CD14-positive monocyte (primary cell): ENCODE results near the gene ZSCAN26. TPM values are rescaled to one million over a fixed set of nuclear protein-coding genes. Genes with fewer than 3 reads are reported as not detected.

Source experiments
- DNase-seq, 3 donors: peaks; one replicate each; pipeline ENCODE4 v3.0.0-alpha.2; 2011 to 2022
- H2AFZ ChIP-seq: 2 replicates; pipeline ENCODE4 v1.6.0; 2012; ENCODE audit warnings: mild to moderate bottlenecking, low read depth, low read length, inconsistent platforms; ENCODE audit not compliant: insufficient read depth, poor library complexity, severe bottlenecking
- H3K27ac ChIP-seq, 2 donors: 1 replicate in 1 of 2; 2 replicates in 1 of 2; pipeline ENCODE4 v1.5.1; 2012 to 2013; ENCODE audit warnings: low read length in 2 of 2, control low read depth in 1 of 2, inconsistent platforms in 1 of 2, low read depth in 1 of 2, mild to moderate bottlenecking in 1 of 2
- H3K27me3 ChIP-seq, 2 donors: one replicate each; pipeline versions ENCODE4 v1.6.0 to v1.6.1; 2011 to 2013; ENCODE audit warnings: low read length in 2 of 2; ENCODE audit not compliant: control insufficient read depth in 2 of 2, insufficient read depth in 2 of 2
- H3K36me3 ChIP-seq, 2 donors: replicated peaks in 1 of 2; 1 replicate in 1 of 2; 2 replicates in 1 of 2; pipeline versions ENCODE4 v1.5.1 to v1.6.1; 2012 to 2013; ENCODE audit warnings: low read length in 2 of 2, control low read depth in 1 of 2, inconsistent platforms in 1 of 2, mild to moderate bottlenecking in 1 of 2; ENCODE audit not compliant: insufficient read depth in 2 of 2, control insufficient read depth in 1 of 2
- H3K4me1 ChIP-seq, 2 donors: 1 replicate in 1 of 2; 2 replicates in 1 of 2; pipeline versions ENCODE4 v1.5.1 to v1.6.1; 2012 to 2013; ENCODE audit warnings: low read length in 2 of 2, control low read depth in 1 of 2, inconsistent platforms in 1 of 2, mild to moderate bottlenecking in 1 of 2, moderate library complexity in 1 of 2; ENCODE audit not compliant: insufficient read depth in 2 of 2, control insufficient read depth in 1 of 2
- H3K4me2 ChIP-seq: replicated peaks from 2 replicates; pipeline ENCODE3; 2012; ENCODE audit warnings: low read length, moderate library complexity, mild to moderate bottlenecking; ENCODE audit not compliant: poor library complexity, severe bottlenecking; ENCODE audit errors: extremely low read depth
- H3K4me3 ChIP-seq, 3 experiments: fragments of 200-600 bp in 1 of 3; sonication (generic) in 1 of 3; replicated peaks in 1 of 3; 1 replicate in 2 of 3; 2 replicates in 1 of 3; pipeline ENCODE4 v1.5.1; 2011 to 2013; ENCODE audit warnings: low read length in 3 of 3, mild to moderate bottlenecking in 3 of 3, control low read depth in 2 of 3, low read depth in 2 of 3, inconsistent platforms in 1 of 3, moderate library complexity in 1 of 3
- H3K79me2 ChIP-seq: 2 replicates; pipeline ENCODE4 v1.6.0; 2012; ENCODE audit warnings: mild to moderate bottlenecking, control low read depth, inconsistent platforms, low read length, moderate library complexity; ENCODE audit not compliant: insufficient read depth
- H3K9ac ChIP-seq: 2 replicates; pipeline ENCODE4 v1.6.0; 2017; ENCODE audit warnings: low read length, mild to moderate bottlenecking; ENCODE audit not compliant: insufficient read depth, poor library complexity, severe bottlenecking
- H3K9me3 ChIP-seq, 2 donors: replicated peaks in 1 of 2; 1 replicate in 1 of 2; 2 replicates in 1 of 2; pipeline versions ENCODE4 v1.5.1 to v1.6.1; 2012 to 2013; ENCODE audit warnings: low read length in 2 of 2, control low read depth in 1 of 2; ENCODE audit not compliant: control insufficient read depth in 1 of 2, insufficient read depth in 1 of 2
- H4K20me1 ChIP-seq: 2 replicates; pipeline ENCODE4 v1.6.0; 2012; ENCODE audit warnings: mild to moderate bottlenecking, low read length, control low read depth, moderate library complexity; ENCODE audit not compliant: insufficient read depth
- H3K27ac Mint-ChIP-seq, 7 donors: one replicate each; pipeline ENCODE4 v1.8.0; 2020; ENCODE audit warnings: mild to moderate bottlenecking in 7 of 7, mixed read lengths in 7 of 7, moderate library complexity in 6 of 7, inconsistent platforms in 2 of 7
- H3K27me3 Mint-ChIP-seq, 3 donors: one replicate each; pipeline ENCODE4 v1.8.0; 2021 to 2022; ENCODE audit warnings: low read depth in 3 of 3, mild to moderate bottlenecking in 3 of 3, mixed read lengths in 3 of 3, moderate library complexity in 3 of 3, inconsistent platforms in 1 of 3
- H3K36me3 Mint-ChIP-seq, 2 donors: one replicate each; pipeline ENCODE4 v1.8.0; 2020; ENCODE audit warnings: mixed read lengths in 2 of 2, inconsistent platforms in 1 of 2, mild to moderate bottlenecking in 1 of 2
- H3K4me1 Mint-ChIP-seq: one replicate; pipeline ENCODE4 v1.8.0; 2020; ENCODE audit warnings: mild to moderate bottlenecking, mixed read lengths
- H3K4me3 Mint-ChIP-seq, 2 donors: one replicate each; pipeline ENCODE4 v1.8.0; 2020; ENCODE audit warnings: mild to moderate bottlenecking in 2 of 2, mixed read lengths in 2 of 2, moderate library complexity in 1 of 2
- H3K9me3 Mint-ChIP-seq, 7 donors: one replicate each; pipeline ENCODE4 v1.8.0; 2020 to 2022; ENCODE audit warnings: mixed read lengths in 7 of 7, mild to moderate bottlenecking in 6 of 7, moderate library complexity in 6 of 7, inconsistent platforms in 2 of 7
- WGBS: methylation state at CpG from one replicate; pipeline ENCODE4 v1.1.5; 2013; ENCODE audit warnings: missing lambda C conversion rate; ENCODE audit not compliant: insufficient coverage; 5-methylcytosine and 5-hydroxymethylcytosine counted together
- intact Hi-C, 2 donors: fragments of 100-400 bp; cut with micrococcal nuclease; formaldehyde crosslinking; loops; one replicate each; pipeline versions ENCODE4 v1.15.0 to v1.15.1; 2023
- polyA plus RNA-seq, 3 donors: library from polyadenylated mRNA; depleted of rRNA in 1 of 3; unstranded in 2 of 3; stranded (reverse) in 1 of 3; fragments of 300-500 nt in 2 of 3; fragments of >200 nt in 1 of 3; fragmentation: Illumina TruSeq in 2 of 3; gene quantifications; 1 replicate in 2 of 3; 2 replicates in 1 of 3; pipeline ENCODE4 v1.2.3, GENCODE V29; 2012 to 2021
- small RNA-seq: library from RNA; depleted of rRNA; stranded (forward); fragments of <200 nt; gene quantifications from one replicate; pipeline ENCODE3, GENCODE V24; 2012; ENCODE audit warnings: low read depth; ENCODE audit not compliant: insufficient read length
- TF ChIP-seq, protein P1 (sequence below): fragments of 200-600 bp; IDR thresholded peaks from one replicate; pipeline ENCODE4 v1.8.0; 2022; ENCODE audit warnings: antibody characterized with exemption, mild to moderate bottlenecking

ZSCAN26 gene
- polyA plus RNA-seq, 3 donors: 3.4 to 8.3 (median 3.5) TPM

- 100% methylated on average over 3 of the region's 7 CpGs for WGBS
- peak overlapping the region in 1 of 3 experiments; percentile 8 for H3K4me3 ChIP-seq
- Mint-ChIP-seq H3K4me1 (no peaks in the 10 kb centered on the region), H3K36me3 (peaks cover 10 to 11% of the 10 kb centered on the region in 2 donors), H3K4me3 (no peak overlapping the region), H3K27me3 (no peaks in the 10 kb centered on the region), H3K27ac (no peak overlapping the region), H3K9me3 (peaks cover 22 to 41% (median 35%) of the 10 kb centered on the region in 7 donors)
- no peaks in the 10 kb centered on the region for H3K4me1 ChIP-seq
- no peak overlapping the region for H3K4me2 ChIP-seq
- H3K9me3 ChIP-seq: peaks cover 26 to 29% of the 10 kb centered on the region in 2 donors
- H3K27ac ChIP-seq: no peak overlapping the region
- intact Hi-C loops: no loop called here
- H3K9ac ChIP-seq: no peak overlapping the region
- peaks cover 0 to 14% of the 10 kb centered on the region in 2 donors for H3K36me3 ChIP-seq
- H3K79me2 ChIP-seq: no peaks in the 10 kb centered on the region
- H2AFZ ChIP-seq: no peak overlapping the region
- TF ChIP-seq, protein P1, sequence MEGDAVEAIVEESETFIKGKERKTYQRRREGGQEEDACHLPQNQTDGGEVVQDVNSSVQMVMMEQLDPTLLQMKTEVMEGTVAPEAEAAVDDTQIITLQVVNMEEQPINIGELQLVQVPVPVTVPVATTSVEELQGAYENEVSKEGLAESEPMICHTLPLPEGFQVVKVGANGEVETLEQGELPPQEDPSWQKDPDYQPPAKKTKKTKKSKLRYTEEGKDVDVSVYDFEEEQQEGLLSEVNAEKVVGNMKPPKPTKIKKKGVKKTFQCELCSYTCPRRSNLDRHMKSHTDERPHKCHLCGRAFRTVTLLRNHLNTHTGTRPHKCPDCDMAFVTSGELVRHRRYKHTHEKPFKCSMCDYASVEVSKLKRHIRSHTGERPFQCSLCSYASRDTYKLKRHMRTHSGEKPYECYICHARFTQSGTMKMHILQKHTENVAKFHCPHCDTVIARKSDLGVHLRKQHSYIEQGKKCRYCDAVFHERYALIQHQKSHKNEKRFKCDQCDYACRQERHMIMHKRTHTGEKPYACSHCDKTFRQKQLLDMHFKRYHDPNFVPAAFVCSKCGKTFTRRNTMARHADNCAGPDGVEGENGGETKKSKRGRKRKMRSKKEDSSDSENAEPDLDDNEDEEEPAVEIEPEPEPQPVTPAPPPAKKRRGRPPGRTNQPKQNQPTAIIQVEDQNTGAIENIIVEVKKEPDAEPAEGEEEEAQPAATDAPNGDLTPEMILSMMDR: no peak
- H4K20me1 ChIP-seq: no peaks in the 10 kb centered on the region
- no peak for DNase-seq
- H3K27me3 ChIP-seq: no peaks in the 10 kb centered on the region
These were observed 59.5 kb downstream of the ZSCAN26 start for GRCh38 chr6:28326371-28326948.

Small RNAs within 50 kb of the gene (small RNA-seq; reads per million reads assigned to genes)
- gene AL021997.1: not detected
- not detected for gene AL021997.2

Other genes starting within 250 kb of the ZSCAN26 start
- under 1 TPM in 2 of 3 donors, not detected in 1; 0.05 to 0.08 TPM for gene ZNF165, start 186.6 kb upstream of the ZSCAN26 start, polyA plus RNA-seq
- gene ZSCAN16, start 142.5 kb upstream of the ZSCAN26 start, polyA plus RNA-seq: 1 to 10 TPM; 3.5 to 5.9 (median 4.0) TPM
- gene ZKSCAN8, start 125.3 kb upstream of the ZSCAN26 start, polyA plus RNA-seq: 1 to 10 TPM in 1 of 3 donors, under 1 TPM in 2; 0.49 to 7.9 (median 0.71) TPM
- 10 to 100 TPM in 1 of 3 donors, 1 to 10 TPM in 2; 2.2 to 11.6 (median 5.0) TPM for gene ZSCAN9, start 41.9 kb upstream of the ZSCAN26 start, polyA plus RNA-seq
- 1 to 10 TPM; 1.5 to 2.0 (median 1.6) TPM for gene ZKSCAN4, start 14.9 kb upstream of the ZSCAN26 start, polyA plus RNA-seq
- 1 to 10 TPM in 1 of 3 donors, under 1 TPM in 2; 0.12 to 1.1 (median 0.94) TPM for gene NKAPL, start 7.8 kb upstream of the ZSCAN26 start, polyA plus RNA-seq
- under 1 TPM; 0.15 to 0.36 (median 0.17) TPM for gene PGBD1, start 14.4 kb downstream of the ZSCAN26 start, polyA plus RNA-seq
- under 1 TPM in 2 of 3 donors, not detected in 1; 0.25 to 0.35 TPM for gene ZSCAN31, start 69.0 kb downstream of the ZSCAN26 start, polyA plus RNA-seq
- gene ZKSCAN3, start 82.8 kb downstream of the ZSCAN26 start, polyA plus RNA-seq: 1 to 10 TPM in 2 of 3 donors, under 1 TPM in 1; 0.36 to 1.7 (median 1.6) TPM
- gene ZSCAN12, start 132.6 kb downstream of the ZSCAN26 start, polyA plus RNA-seq: under 1 TPM; 0.50 to 0.79 (median 0.73) TPM
- not detected for gene ZSCAN23, start 176.3 kb downstream of the ZSCAN26 start, polyA plus RNA-seq
- gene GPX6, start 248.7 kb downstream of the ZSCAN26 start, polyA plus RNA-seq: not detected